GM12891 (cell line): Measurements from ENCODE around the gene CLEC20A.

Source experiments
- POLR2A ChIP-seq: IDR thresholded peaks from 2 replicates; pipeline ENCODE4 v1.6.1; 2011; ENCODE audit warnings: low read depth, low read length, control low read depth
- POLR2AphosphoS5 ChIP-seq: IDR thresholded peaks from 2 replicates; pipeline ENCODE4 v1.6.1; 2011; ENCODE audit warnings: low read depth, low read length, control low read depth
- TAF1 ChIP-seq: IDR thresholded peaks from 2 replicates; pipeline ENCODE4 v1.6.1; 2011; ENCODE audit warnings: low read depth, low read length, control low read depth

GRCh38 chr1:178483251-178483957, 13.4 kb downstream of the CLEC20A start:
- TF ChIP-seq TAF1 (no peak), POLR2AphosphoS5 (no peak), POLR2A (no peak)
